Non-pigmented ciliary epithelial cell (primary cell): Measurements from ENCODE around the gene RHOT2.
A peak's percentile ranks its signal among the peaks of the same experiment; 100 is the strongest.

Source experiments
- DNase-seq: peaks from one replicate; pipeline ENCODE4 v3.0.0-alpha.2; 2010; ENCODE audit warnings: low read depth

RHOT2 gene

DNA sequence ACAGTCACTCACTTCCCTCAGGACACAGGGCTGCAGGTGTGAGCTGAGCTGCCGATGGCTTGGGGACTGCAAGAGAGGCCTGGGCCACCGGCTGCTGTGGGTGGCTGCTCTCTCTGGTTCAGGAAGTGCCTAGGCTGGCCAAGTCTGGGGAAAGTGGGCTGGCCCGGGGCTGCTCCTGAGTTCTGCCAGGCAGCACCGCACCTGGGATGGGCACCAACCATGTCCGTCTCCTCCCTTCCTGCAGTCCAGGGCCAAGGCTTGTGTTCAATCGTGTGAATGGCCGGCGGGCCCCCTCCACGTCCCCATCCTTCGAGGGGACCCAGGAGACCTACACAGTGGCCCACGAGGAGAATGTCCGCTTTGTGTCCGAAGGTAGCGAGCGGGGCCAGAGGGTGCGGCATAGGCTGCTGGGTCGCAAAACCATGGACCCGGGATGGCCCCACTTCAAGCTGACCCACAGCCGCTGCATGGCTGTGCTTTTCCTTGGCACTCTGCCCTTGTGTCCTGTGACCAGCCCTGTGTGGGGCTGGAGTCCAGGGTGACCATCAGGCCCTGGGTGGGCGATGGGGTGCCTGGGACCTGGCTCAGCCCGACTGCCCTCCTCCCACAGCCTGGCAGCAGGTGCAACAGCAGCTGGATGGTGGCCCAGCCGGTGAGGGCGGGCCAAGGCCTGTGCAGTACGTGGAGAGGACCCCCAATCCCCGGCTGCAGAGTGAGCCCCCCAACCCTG is 20.6 kb upstream of the RHOT2 start:
- no peak for DNase-seq

GRCh38 chr16:648071-648780 is 19.7 kb upstream of the RHOT2 start:
- DNase-seq: no peak

- DNase-seq: peak; percentile 26
Observed at GRCh38 chr16:648781-649589, 18.9 kb upstream of the RHOT2 start, which contains the start of gene WDR90. Gene WDR90, plus strand, starts transcription at chr16:649365. Its CDS starts 52 bp downstream, at chr16:649417.

GRCh38 chr16:649631-650030 is 18.3 kb upstream of the RHOT2 start:
- DNase-seq: no peak

GRCh38 chr16:651844-652243 is 16.1 kb upstream of the RHOT2 start:
- DNase-seq: no peak

DNA sequence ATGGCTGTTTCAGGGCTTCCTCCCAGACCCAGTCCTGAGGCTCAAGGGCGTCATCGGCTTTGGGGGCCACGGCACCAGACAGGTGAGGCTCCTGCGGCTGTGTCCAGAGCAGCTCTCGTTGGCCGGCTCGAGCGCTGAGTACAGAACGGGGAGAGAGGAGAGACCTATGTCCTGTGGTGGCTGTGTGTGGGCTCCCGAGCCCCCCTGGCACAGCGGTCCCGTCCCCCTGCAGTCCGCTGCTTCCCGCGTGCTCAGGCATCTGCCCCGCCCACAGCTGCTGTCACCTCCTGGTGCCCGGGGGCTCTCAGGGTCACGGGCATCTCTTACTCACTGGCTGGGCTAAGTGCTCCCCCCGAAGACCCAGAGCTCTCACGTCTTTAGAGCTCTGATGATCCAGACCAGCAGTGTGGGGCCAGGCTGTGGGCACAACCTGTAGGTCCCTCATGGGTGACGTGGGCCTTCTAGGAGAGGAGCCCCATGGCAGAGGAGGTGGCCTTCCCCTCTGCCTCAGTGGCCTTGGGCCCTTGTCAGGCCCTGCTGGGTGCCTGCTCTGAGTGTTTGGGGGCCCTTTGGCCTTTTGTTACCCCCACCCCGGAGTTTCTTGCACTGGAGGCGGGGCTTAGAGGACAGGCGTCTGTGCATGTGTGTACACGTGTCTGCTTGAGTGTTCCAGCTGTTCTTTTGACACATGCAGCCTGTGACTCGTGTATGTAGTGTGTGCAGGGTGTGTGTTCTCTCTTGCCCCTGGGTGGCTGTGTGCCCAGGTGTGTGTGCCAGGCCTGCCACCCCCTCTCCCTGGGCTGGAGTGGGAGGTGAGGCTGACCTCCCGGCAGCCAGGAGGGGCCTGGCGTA is 15.3 kb upstream of the RHOT2 start:
- DNase-seq: no peak

GRCh38 chr16:654034-654433 is 13.9 kb upstream of the RHOT2 start:
- no peak for DNase-seq

DNA sequence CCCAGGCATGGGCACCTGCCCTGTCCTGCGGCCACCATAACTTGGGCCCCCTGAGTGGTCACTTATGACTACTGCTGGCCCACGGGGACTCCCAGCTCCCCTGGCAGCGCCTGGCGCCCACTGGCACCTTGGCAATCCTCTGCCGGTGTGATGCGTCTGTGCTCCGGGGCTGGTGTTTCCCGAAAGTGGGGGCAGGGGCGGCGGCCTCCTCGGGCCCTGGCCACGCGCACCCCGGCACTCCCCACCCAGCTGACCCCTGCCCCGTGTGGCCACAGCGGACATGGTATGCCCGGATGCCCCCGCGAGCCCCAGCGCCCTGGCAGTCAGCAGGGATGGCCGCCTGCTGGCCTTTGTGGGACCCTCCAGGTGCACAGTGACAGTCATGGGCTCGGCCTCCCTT is 10.4 kb upstream of the RHOT2 start:
- no peak for DNase-seq

DNA sequence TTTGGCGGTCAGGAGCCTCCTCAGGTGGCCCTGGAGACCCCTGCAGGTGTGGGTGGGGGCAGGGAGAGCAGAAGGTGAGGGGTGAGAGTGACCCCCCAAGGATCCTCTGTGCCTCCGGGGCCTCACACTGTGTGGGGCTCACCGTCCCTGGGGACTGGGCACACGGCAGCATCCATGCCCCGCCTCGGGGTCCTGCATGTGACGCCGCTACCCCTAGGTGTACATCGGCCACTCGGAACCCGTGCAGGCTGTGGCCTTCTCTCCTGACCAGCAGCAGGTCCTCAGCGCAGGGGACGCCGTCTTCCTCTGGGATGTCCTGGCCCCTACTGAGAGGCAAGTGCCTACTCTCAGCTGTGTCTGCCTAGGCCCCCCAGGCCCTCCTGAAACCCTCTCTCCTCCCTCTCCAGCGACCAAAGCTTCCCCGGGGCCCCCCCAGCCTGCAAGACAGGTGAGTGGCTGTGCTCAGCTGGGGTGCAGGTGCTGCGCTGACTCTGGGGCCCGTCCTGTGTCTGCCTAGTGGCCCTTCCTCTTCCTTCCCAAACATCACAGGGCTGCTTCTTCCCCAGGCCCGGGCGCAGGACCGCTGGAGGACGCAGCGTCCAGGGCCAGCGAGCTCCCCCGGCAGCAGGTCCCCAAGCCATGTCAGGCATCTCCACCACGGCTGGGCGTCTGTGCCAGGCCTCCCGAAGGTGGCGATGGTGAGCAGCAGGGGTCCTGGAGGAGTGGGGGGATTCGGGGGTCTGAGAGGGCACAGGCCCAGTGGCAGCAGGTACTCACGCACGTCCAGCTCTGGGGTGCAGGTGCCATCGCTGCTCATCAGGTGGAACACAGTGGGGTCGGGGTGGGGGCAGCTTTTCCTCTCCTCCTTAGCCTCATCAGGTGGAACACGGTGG is 9.0 kb upstream of the RHOT2 start:
- DNase-seq: no peak

GRCh38 chr16:659618-660017 is 8.3 kb upstream of the RHOT2 start:
- no peak for DNase-seq

GRCh38 chr16:660132-660458 is 7.8 kb upstream of the RHOT2 start:
- no peak for DNase-seq

- DNase-seq: peak; percentile 30
Observed at GRCh38 chr16:660459-661183, 7.3 kb upstream of the RHOT2 start.

DNA sequence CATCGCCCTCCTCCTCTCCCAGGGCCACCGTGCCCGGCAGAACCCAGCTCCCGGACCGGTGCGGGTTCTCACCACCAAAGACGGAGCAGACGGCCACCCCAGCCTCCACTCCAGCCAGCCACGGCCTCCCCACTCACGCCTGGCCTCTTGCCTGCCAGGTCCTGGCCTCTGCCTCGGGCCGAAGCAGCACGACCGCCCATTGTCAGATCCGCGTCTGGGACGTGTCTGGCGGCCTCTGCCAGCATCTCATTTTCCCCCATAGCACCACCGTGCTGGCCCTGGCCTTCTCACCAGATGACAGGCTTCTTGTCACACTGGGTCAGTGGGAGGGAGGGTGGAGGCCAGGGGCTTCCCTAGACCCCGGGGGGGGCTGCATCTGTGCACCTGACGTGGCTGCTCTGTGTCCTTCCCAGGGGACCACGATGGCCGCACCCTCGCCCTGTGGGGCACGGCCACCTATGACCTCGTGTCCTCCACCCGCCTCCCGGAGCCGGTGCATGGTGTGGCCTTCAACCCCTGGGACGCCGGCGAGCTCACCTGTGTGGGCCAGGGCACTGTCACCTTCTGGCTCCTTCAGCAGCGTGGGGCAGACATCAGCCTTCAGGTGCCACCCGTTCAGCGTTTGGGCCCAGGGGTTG is 6.6 kb upstream of the RHOT2 start:
- DNase-seq: no peak

GRCh38 chr16:662095-662494 is 5.8 kb upstream of the RHOT2 start:
- DNase-seq: no peak

- no peak for DNase-seq
Observed at GRCh38 chr16:662597-662996, 5.3 kb upstream of the RHOT2 start.

GRCh38 chr16:666572-666971 is 1.4 kb upstream of the RHOT2 start:
- DNase-seq: no peak

DNA sequence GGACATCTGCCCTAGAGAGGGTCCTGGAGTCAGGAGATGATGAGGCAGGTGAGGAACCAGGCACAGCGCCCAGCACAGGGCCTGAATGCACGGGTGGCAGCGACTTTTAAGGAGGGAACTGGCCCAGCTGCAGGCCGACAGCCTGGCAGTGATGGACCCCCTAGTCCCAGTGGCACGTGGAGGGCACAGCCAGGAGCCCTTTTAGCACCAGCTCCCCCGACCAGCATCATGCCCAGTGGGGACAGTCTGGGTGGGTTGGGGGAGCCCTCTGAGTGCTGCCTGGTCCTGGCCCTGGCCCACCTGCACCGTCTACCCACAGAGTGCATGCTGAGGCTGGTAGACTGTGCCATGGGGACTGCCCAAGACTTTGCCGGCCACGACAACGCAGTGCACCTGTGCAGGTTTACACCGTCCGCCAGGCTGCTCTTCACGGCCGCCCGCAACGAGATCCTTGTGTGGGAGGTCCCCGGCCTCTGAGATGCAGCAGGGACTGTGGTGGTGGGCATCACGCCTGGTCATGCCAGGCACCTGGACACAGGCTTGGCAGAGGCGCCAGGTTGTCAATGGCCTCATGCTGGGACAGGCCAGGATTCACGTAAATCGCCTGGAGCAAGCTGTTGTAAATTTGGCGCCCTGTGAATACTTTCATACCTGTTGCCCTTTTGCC is 686 bp upstream of the RHOT2 start:
- DNase-seq: no peak

GRCh38 chr16:668519-669171 is 713 bp downstream of the RHOT2 start:
- no peak for DNase-seq

DNA sequence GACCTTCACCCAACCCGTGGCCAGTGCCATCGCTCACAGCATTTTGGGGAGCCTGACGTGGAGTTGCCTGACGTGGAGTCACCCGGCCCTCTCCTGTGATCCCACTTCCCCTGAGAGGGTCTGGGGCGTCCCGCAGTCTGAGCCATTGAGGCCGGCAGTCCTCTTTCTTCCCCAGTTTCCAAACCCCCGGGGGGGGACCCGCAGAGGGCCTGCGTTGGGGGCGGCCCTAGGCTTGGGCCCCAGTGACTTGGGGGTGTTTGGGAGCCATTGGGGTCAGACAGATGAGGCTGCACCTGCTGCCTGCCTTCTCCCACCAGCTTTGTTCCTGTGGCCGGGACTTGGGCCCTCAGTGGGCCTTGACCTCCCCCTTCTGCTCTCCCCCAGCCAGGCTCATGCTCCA is 1.7 kb downstream of the RHOT2 start:
- DNase-seq: no peak
